HCEC 1CT (cell line): ENCODE measurements around the gene ASB8.
"Not testable (repeated sequence)": the region's sequence is repeated elsewhere in the genome, so short reads cannot be mapped to it uniquely, and the experiment has no call there.

ENCODE experiments used
- DNase-seq: peaks from one replicate; pipeline ENCODE4 v3.0.0-alpha.2; 2017

Gene ASB8

GRCh38 chr12:48131517-48131916, 25.8 kb downstream of the ASB8 start:
- no peak for DNase-seq

- no peak for DNase-seq
Measured at GRCh38 chr12:48129376-48129775, 27.9 kb downstream of the ASB8 start.

GRCh38 chr12:48128800-48129199, 28.5 kb downstream of the ASB8 start:
- DNase-seq, result no peak

GRCh38 chr12:48126953-48127630, 30.2 kb downstream of the ASB8 start:
- no peak for DNase-seq

GRCh38 chr12:48125985-48126384, 31.3 kb downstream of the ASB8 start:
- no peak for DNase-seq

- DNase-seq, result not testable (repeated sequence)
Measured at GRCh38 chr12:48125542-48125941, 31.8 kb downstream of the ASB8 start.

- DNase-seq, result no peak
Measured at GRCh38 chr12:48123169-48123568, 34.1 kb downstream of the ASB8 start.

GRCh38 chr12:48122065-48122834, 35.1 kb downstream of the ASB8 start:
- no peak for DNase-seq

- no peak for DNase-seq
Measured at GRCh38 chr12:48121522-48121921, 35.8 kb downstream of the ASB8 start.

GRCh38 chr12:48119834-48120195, 37.5 kb downstream of the ASB8 start:
- DNase-seq, result peak; percentile 4

GRCh38 chr12:48119078-48119833, 38.1 kb downstream of the ASB8 start, which contains the start of gene PFKM:
Gene PFKM (plus strand): TSS chr12:48119364. CDS start chr12:48122775, 3,411 bp downstream.
- peak; percentile 92 for DNase-seq

- DNase-seq, result no peak
Measured at GRCh38 chr12:48118284-48118871, 38.9 kb downstream of the ASB8 start.

GRCh38 chr12:48115957-48116356, 41.4 kb downstream of the ASB8 start:
- no peak for DNase-seq

- DNase-seq, result not testable (repeated sequence)
Measured at GRCh38 chr12:48111312-48111693, 46.0 kb downstream of the ASB8 start.

- DNase-seq, result peak; percentile 14
Measured at GRCh38 chr12:48110691-48111311, 46.5 kb downstream of the ASB8 start.

GRCh38 chr12:48109424-48109823, 47.9 kb downstream of the ASB8 start:
- DNase-seq, result no peak

GRCh38 chr12:48106681-48107613, 50.4 kb downstream of the ASB8 start:
- no peak for DNase-seq

- DNase-seq, result peak; percentile 83
Measured at GRCh38 chr12:48105867-48106680, 51.2 kb downstream of the ASB8 start, which contains the start of gene SENP1. Gene SENP1 (minus strand): TSS chr12:48106079. CDS start chr12:48101472, 4,607 bp downstream.

- peak; percentile 17 for DNase-seq
Measured at GRCh38 chr12:48105321-48105866, 51.9 kb downstream of the ASB8 start.

- no peak for DNase-seq
Measured at GRCh38 chr12:48104531-48104930, 52.8 kb downstream of the ASB8 start.
